OCI-LY3 (cell line): ENCODE measurements around the gene LGI4.
"Not testable (repeated sequence)": the region's sequence is repeated elsewhere in the genome, so short reads cannot be mapped to it uniquely, and the experiment has no call there.

Experiments
- H2AFZ ChIP-seq: fragments of 200-600, 300-600 bp; shearing (Covaris generic); 2 replicates; pipeline ENCODE4 v1.6.0; 2014; ENCODE audit warnings: antibody characterized with exemption, low read depth, low read length
- H3K27ac ChIP-seq: fragments of 200-600, 300-600 bp; sonication (generic); 2 replicates; pipeline ENCODE4 v1.5.1; 2014; ENCODE audit warnings: mild to moderate bottlenecking, low read length, moderate library complexity, mixed read lengths
- H3K27me3 ChIP-seq: fragments of 200-600, 300-600 bp; sonication (generic); 2 replicates; pipeline ENCODE4 v1.6.1; 2014; ENCODE audit warnings: low read depth, low read length, mixed read lengths
- H3K36me3 ChIP-seq: fragments of 200-600, 300-600 bp; sonication (generic); replicated peaks from 2 replicates; pipeline ENCODE3; 2014; ENCODE audit warnings: low read depth, low read length, mixed read lengths
- H3K4me1 ChIP-seq: fragments of 300-600, 200-600 bp; sonication (generic); 2 replicates; pipeline ENCODE4 v1.6.1; 2014; ENCODE audit warnings: low read length, mixed read lengths
- H3K4me2 ChIP-seq: fragments of 200-600, 300-600 bp; sonication (generic); 2 replicates; pipeline ENCODE4 v1.6.1; 2014; ENCODE audit warnings: low read length, mixed read lengths
- H3K4me3 ChIP-seq: fragments of 300-600, 200-600 bp; sonication (generic); 2 replicates; pipeline ENCODE4 v1.5.1; 2014; ENCODE audit warnings: antibody characterized with exemption, mild to moderate bottlenecking, low read length, moderate library complexity
- H3K79me2 ChIP-seq: fragments of 300-600, 200-600 bp; shearing (Covaris generic); 2 replicates; pipeline ENCODE4 v1.6.1; 2014; ENCODE audit warnings: mild to moderate bottlenecking, low read length, mixed read lengths
- H3K9ac ChIP-seq: fragments of 300-600, 200-600 bp; shearing (Covaris generic); 2 replicates; pipeline ENCODE4 v1.6.0; 2014; ENCODE audit warnings: mild to moderate bottlenecking, low read length, moderate library complexity
- H3K9me3 ChIP-seq: fragments of 200-600, 300-600 bp; shearing (Covaris generic); 2 replicates; pipeline ENCODE4 v1.6.1; 2014; ENCODE audit warnings: low read length, mixed read lengths; ENCODE audit not compliant: insufficient read depth
- H4K20me1 ChIP-seq: fragments of 200-600, 300-600 bp; sonication (generic); 2 replicates; pipeline ENCODE4 v1.6.1; 2016; ENCODE audit warnings: low read length, mixed read lengths; ENCODE audit not compliant: insufficient read depth
- EZH2phosphoT487 ChIP-seq: fragments of 200-600 bp; shearing (Covaris generic); IDR thresholded peaks from 2 replicates; pipeline ENCODE4 v1.6.1; 2018; ENCODE audit warnings: antibody characterized with exemption, mixed run types, low read depth
- TF ChIP-seq, protein P1 (sequence below): fragments of 200-600, 300-600 bp; sonication (generic); IDR thresholded peaks from 2 replicates; pipeline ENCODE4 v1.5.1; 2014; ENCODE audit warnings: antibody characterized with exemption, low read length, low read depth

LGI4 gene

DNA sequence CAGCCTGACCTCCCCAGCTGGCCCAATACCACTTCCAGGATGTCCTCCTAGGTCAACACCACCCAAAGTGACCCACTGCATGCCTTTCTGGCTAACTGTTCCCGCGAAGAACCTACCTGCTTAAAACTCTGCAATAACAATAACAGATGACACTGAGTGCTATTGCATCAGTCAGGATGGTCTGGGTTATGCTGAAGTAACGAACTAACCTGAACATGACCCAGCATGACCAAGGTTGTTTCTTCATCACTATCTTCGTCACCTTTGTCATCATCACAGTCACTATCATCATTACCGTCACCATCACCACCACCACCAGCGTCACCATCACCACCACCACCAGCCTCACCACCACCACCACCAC is 29.8 kb downstream of the LGI4 start:
- Histone ChIP-seq H3K36me3 (no peaks in the 10 kb centered on the region), H2AFZ (no peak overlapping the region), H3K9ac (no peak overlapping the region), H3K27me3 (peaks cover 4% of the 10 kb centered on the region; the same call in 1 of the 2 replicates), H3K79me2 (no peaks in the 10 kb centered on the region), H4K20me1 (no peaks in the 10 kb centered on the region), H3K4me2 (no peak overlapping the region), H3K4me1 (no peaks in the 10 kb centered on the region), H3K9me3 (no peaks in the 10 kb centered on the region), H3K4me3 (no peak overlapping the region), H3K27ac (no peak overlapping the region)
- no peak for TF ChIP-seq EZH2phosphoT487
- TF ChIP-seq, protein P1, sequence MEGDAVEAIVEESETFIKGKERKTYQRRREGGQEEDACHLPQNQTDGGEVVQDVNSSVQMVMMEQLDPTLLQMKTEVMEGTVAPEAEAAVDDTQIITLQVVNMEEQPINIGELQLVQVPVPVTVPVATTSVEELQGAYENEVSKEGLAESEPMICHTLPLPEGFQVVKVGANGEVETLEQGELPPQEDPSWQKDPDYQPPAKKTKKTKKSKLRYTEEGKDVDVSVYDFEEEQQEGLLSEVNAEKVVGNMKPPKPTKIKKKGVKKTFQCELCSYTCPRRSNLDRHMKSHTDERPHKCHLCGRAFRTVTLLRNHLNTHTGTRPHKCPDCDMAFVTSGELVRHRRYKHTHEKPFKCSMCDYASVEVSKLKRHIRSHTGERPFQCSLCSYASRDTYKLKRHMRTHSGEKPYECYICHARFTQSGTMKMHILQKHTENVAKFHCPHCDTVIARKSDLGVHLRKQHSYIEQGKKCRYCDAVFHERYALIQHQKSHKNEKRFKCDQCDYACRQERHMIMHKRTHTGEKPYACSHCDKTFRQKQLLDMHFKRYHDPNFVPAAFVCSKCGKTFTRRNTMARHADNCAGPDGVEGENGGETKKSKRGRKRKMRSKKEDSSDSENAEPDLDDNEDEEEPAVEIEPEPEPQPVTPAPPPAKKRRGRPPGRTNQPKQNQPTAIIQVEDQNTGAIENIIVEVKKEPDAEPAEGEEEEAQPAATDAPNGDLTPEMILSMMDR = no peak

- Histone ChIP-seq H3K4me2 (no peak overlapping the region), H3K27ac (no peak overlapping the region), H2AFZ (no peak overlapping the region), H3K4me1 (no peaks in the 10 kb centered on the region), H3K36me3 (no peaks in the 10 kb centered on the region), H3K27me3 (no peaks in the 10 kb centered on the region), H3K9me3 (no peaks in the 10 kb centered on the region), H4K20me1 (no peaks in the 10 kb centered on the region), H3K9ac (no peak overlapping the region), H3K79me2 (no peaks in the 10 kb centered on the region), H3K4me3 (no peak overlapping the region)
- TF ChIP-seq EZH2phosphoT487 = no peak
- TF ChIP-seq, protein P1 = no peak
Observed at GRCh38 chr19:35104361-35104760, 30.5 kb downstream of the LGI4 start.

DNA sequence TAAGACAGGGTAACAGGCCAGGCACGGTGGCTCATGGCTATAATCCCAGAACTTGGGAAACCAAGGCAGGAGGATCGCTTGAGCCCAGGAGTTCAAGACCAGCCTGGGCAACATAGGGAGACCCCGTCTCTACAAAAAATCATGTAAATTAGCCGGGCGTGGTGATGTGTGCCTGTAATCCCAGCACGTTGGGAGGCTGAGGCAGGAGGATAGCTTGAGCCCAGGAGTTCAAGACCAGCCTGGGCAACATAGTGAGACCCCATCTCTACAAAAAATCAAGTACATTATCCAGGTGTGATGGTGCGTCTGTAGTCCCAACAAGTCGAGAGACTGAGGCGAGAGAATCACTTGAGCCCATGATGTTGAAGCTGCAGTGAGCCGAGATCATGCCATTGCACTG is 31.2 kb downstream of the LGI4 start:
- H3K27ac ChIP-seq, H3K79me2 ChIP-seq, H3K9ac ChIP-seq, H4K20me1 ChIP-seq, H3K36me3 ChIP-seq, H3K9me3 ChIP-seq, H3K4me1 ChIP-seq, H3K27me3 ChIP-seq, H3K4me2 ChIP-seq, H2AFZ ChIP-seq, H3K4me3 ChIP-seq: not testable (repeated sequence)

DNA sequence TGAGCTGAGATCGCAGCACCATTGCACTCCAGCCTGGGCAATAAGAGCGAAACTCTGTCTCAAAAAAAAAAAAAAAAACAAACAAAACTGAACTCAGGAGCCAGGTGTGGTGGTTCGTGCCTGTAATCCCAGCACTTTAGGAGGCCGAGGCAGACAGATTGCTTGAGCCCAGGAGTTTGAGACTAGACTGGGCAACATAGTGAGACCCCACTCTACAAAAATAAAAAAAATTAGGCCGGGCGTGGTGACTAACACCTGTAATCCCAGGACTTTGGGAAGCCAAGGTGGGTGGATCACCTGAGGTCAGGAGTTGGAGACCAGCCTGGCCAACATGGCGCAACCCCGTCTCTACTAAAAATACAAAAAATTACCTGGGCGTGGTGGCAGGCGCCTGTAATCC is 32.9 kb downstream of the LGI4 start:
- H3K9ac ChIP-seq, H3K36me3 ChIP-seq, H3K4me2 ChIP-seq, H2AFZ ChIP-seq, H3K4me1 ChIP-seq, H3K27ac ChIP-seq, H3K9me3 ChIP-seq, H3K4me3 ChIP-seq, H3K27me3 ChIP-seq, H3K79me2 ChIP-seq, H4K20me1 ChIP-seq: not testable (repeated sequence)

DNA sequence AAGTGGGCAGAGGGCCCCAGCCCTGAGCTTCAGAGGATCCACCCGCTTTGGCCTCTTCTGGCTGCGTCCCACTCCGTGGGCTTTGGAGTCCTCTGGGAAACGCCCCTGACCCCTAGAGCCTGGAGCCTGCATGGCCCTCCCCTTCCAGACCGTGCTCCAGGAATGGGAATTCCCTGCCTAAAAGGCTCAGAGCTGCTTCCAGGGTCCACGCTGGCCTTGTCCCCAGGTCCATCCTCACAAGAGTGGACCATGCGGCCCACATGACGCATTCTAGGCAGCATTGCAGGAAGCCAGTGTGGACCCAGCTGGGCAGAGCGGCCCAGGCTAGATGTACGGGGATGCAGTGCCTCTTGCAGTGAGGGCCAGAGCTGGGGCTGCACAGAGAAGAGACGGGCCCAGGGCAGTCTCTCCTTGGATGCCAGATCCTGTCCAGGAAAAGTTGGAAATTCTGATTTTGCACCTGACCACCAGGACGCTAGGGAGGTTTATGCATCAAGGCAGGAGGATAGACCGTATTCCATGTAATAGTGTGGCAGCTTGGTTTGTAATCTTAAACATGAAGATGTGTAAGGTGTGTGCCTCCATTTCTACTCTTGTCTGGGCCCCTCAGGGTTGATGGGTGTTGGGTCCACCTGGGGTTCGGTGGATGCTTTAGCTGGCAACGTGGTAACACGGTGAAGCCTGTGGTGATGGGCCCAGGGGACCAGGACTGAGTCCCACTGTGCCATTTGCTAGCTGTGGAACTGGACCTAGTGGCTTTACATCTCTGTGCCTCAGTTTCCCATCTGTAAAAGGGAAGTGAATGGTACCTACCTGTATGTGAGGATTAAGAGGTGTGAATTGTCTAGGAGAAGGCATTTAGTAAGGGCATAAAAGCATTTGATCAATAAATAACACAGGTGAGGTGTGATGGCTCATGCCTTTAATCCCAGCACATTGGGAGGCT is 34.0 kb downstream of the LGI4 start:
- Histone ChIP-seq H3K4me1 (no peaks in the 10 kb centered on the region), H2AFZ (no peak overlapping the region), H4K20me1 (no peaks in the 10 kb centered on the region), H3K9me3 (no peaks in the 10 kb centered on the region), H3K36me3 (no peaks in the 10 kb centered on the region), H3K9ac (no peak overlapping the region), H3K4me2 (no peak overlapping the region), H3K27me3 (no peaks in the 10 kb centered on the region), H3K4me3 (no peak overlapping the region), H3K27ac (no peak overlapping the region), H3K79me2 (no peaks in the 10 kb centered on the region)
- no peak for TF ChIP-seq EZH2phosphoT487
- TF ChIP-seq, protein P1 = no peak
